HepG2 (cell line): Measurements from ENCODE around the gene APLP1. TPM values are rescaled to one million over a fixed set of nuclear protein-coding genes. Genes with fewer than 3 reads are reported as not detected.

Source experiments
- AHDC1 ChIP-seq: sonication (generic); formaldehyde crosslinking; IDR thresholded peaks from 2 replicates; pipeline ENCODE4 v1.5.1; 2020; ENCODE audit warnings: mild to moderate bottlenecking, missing genetic modification reagents, borderline replicate concordance
- CEBPB ChIP-seq: IDR thresholded peaks from 2 replicates; pipeline ENCODE4 v1.6.1; 2011; ENCODE audit warnings: low read depth, low read length, improper control_type of control experiment, borderline replicate concordance
- DRAP1 ChIP-seq: IDR thresholded peaks from 2 replicates; pipeline ENCODE4 v1.6.1; 2016; ENCODE audit warnings: missing genetic modification reagents, missing compliant biosample characterization
- NR3C1 ChIP-seq: sonication (generic); formaldehyde crosslinking; IDR thresholded peaks from 2 replicates; pipeline ENCODE4 v1.4.0; 2020; ENCODE audit warnings: missing genetic modification reagents
- RFXAP ChIP-seq: sonication (generic); formaldehyde crosslinking; IDR thresholded peaks from 2 replicates; pipeline ENCODE4 v1.4.0; 2020; ENCODE audit warnings: missing genetic modification reagents, borderline replicate concordance
- SNAPC4 ChIP-seq: sonication (generic); formaldehyde crosslinking; IDR thresholded peaks from 2 replicates; pipeline ENCODE4 v1.4.0; 2020; ENCODE audit warnings: mild to moderate bottlenecking, missing genetic modification reagents
- TBL1XR1 ChIP-seq: fragments of 150-350 bp; IDR thresholded peaks from 2 replicates; pipeline ENCODE4 v1.6.1; 2014; ENCODE audit warnings: borderline replicate concordance, low read length; ENCODE audit not compliant: partially characterized antibody
- TRAFD1 ChIP-seq: sonication (generic); formaldehyde crosslinking; IDR thresholded peaks from 2 replicates; pipeline ENCODE4 v1.5.1; 2020; ENCODE audit warnings: missing genetic modification reagents, mild to moderate bottlenecking, borderline replicate concordance
- ZNF207 ChIP-seq: fragments of 450-650 bp; IDR thresholded peaks from 2 replicates; pipeline ENCODE4 v1.6.1; 2016; ENCODE audit warnings: antibody characterized with exemption, borderline replicate concordance
- ZNF260 ChIP-seq: sonication (generic); formaldehyde crosslinking; IDR thresholded peaks from 2 replicates; pipeline ENCODE4 v1.4.0; 2020; ENCODE audit warnings: missing genetic modification reagents, low read depth, mild to moderate bottlenecking, borderline replicate concordance
- ZNF564 ChIP-seq: sonication (generic); formaldehyde crosslinking; IDR thresholded peaks from 2 replicates; pipeline ENCODE4 v1.8.1; 2023; ENCODE audit warnings: mild to moderate bottlenecking, missing genetic modification reagents
- ZNF660 ChIP-seq: sonication (generic); formaldehyde crosslinking; IDR thresholded peaks from 2 replicates; pipeline ENCODE4 v1.5.1; 2020; ENCODE audit warnings: mild to moderate bottlenecking, low read depth, missing genetic modification reagents, borderline replicate concordance
- ZNF7 ChIP-seq: IDR thresholded peaks from 2 replicates; pipeline ENCODE4 v1.6.1; 2016; ENCODE audit warnings: missing biosample characterization, missing genetic modification reagents
- ZNF776 ChIP-seq: sonication (generic); formaldehyde crosslinking; IDR thresholded peaks from 2 replicates; pipeline ENCODE4 v1.4.0; 2020; ENCODE audit warnings: mild to moderate bottlenecking, missing genetic modification reagents
- polyA plus RNA-seq, 8 experiments: library from polyadenylated mRNA; depleted of rRNA in 3 of 8; stranded (reverse) in 7 of 8; unstranded in 1 of 8; fragments of >200 nt; fragmentation: Illumina TruSeq in 4 of 8; extraction: Trizol in 4 of 8; gene quantifications; 2 replicates each; pipeline versions ENCODE4 v1.2.1 to v1.2.3, GENCODE V29; 2011 to 2016; ENCODE audit warnings: low read depth in 4 of 8, missing spikeins in 1 of 8, mixed read lengths in 1 of 8; ENCODE audit not compliant: insufficient read depth in 1 of 8
- total RNA-seq, 5 experiments: library from RNA; depleted of rRNA; stranded (reverse); fragments of >200 nt; fragmentation: Illumina TruSeq; extraction: Trizol; gene quantifications; 2 replicates each; pipeline ENCODE4 v1.2.3, GENCODE V29; 2016; ENCODE audit warnings: low read depth in 1 of 5

The APLP1 gene
- total and polyA plus RNA-seq, 2 of the 13 experiments (the other 11 are each of a cell fraction or from before 2014, with no cell fraction given) = 2.0 to 2.9 TPM

- TF ChIP-seq TRAFD1 (CRISPR knock-in tag) (no peak), ZNF7 (CRISPR knock-in tag) (no peak), DRAP1 (CRISPR knock-in tag) (no peak), AHDC1 (CRISPR knock-in tag) (no peak), ZNF260 (CRISPR knock-in tag) (no peak), RFXAP (CRISPR knock-in tag) (no peak), CEBPB (peak; percentile 69; the same call in 1 of the 2 replicates), TBL1XR1 (peak; percentile 21), ZNF776 (CRISPR knock-in tag) (no peak), ZNF207 (no peak), ZNF564 (CRISPR knock-in tag) (no peak), SNAPC4 (CRISPR knock-in tag) (no peak), ZNF660 (no peak), NR3C1 (no peak)
These were observed 22.9 kb upstream of the APLP1 start (continued) for GRCh38 chr19:35845215-35846037.
